Tibial nerve (tissue), 4 donors: ENCODE results near the gene PLPPR3. TPM values are rescaled to one million over a fixed set of nuclear protein-coding genes. Genes with fewer than 3 reads are reported as not detected.

Experiments used
- DNase-seq, 2 donors: peaks; one replicate each; pipeline ENCODE4 v3.0.0-alpha.2; 2019; ENCODE audit warnings: low spot score in 2 of 2
- H3K27ac ChIP-seq, 4 donors: fragments of 200-600 bp; sonication (generic) in 3 of 4; one replicate each; pipeline ENCODE4 v1.5.1; 2017 to 2019; ENCODE audit warnings: mild to moderate bottlenecking in 1 of 4
- H3K27me3 ChIP-seq, 2 donors: fragments of 200-600 bp; sonication (generic) in 1 of 2; one replicate each; pipeline versions ENCODE4 v1.5.1 to v1.6.0; 2017 to 2019
- H3K36me3 ChIP-seq, 3 donors: fragments of 200-600 bp; sonication (generic); one replicate each; pipeline ENCODE4 v1.5.1; 2018 to 2019
- H3K4me1 ChIP-seq, 4 donors: fragments of 200-600 bp; sonication (generic) in 3 of 4; one replicate each; pipeline ENCODE4 v1.5.1; 2017 to 2019
- H3K4me3 ChIP-seq, 4 donors: fragments of 200-600 bp; sonication (generic) in 3 of 4; one replicate each; pipeline ENCODE4 v1.5.1; 2017 to 2019; ENCODE audit warnings: mild to moderate bottlenecking in 1 of 4, moderate library complexity in 1 of 4
- H3K9me3 ChIP-seq, 4 donors: fragments of 200-600 bp; sonication (generic) in 3 of 4; one replicate each; pipeline ENCODE4 v1.5.1; 2017 to 2019
- CTCF ChIP-seq, 5 experiments: fragments of 200-600 bp in 3 of 5; fragments of 450-650 bp in 2 of 5; sonication (generic) in 3 of 5; IDR thresholded peaks; one replicate each; pipeline ENCODE4 v1.5.1; 2016 to 2019; ENCODE audit warnings: antibody characterized with exemption in 5 of 5, mild to moderate bottlenecking in 3 of 5, moderate library complexity in 2 of 5
- EP300 ChIP-seq, 2 donors: sonication (generic); formaldehyde crosslinking; IDR thresholded peaks; one replicate each; pipeline ENCODE4 v1.6.1; 2017; ENCODE audit warnings: antibody characterized with exemption in 2 of 2, mild to moderate bottlenecking in 1 of 2
- POLR2A ChIP-seq, 2 donors: fragments of 450-650 bp; IDR thresholded peaks; one replicate each; pipeline ENCODE4 v1.6.1; 2017; ENCODE audit warnings: antibody characterized with exemption in 2 of 2, mild to moderate bottlenecking in 2 of 2, moderate library complexity in 2 of 2
- WGBS, 2 donors: methylation state at CpG; one replicate each; pipeline ENCODE4 v1.1.5; 2018; 5-methylcytosine and 5-hydroxymethylcytosine counted together
- total RNA-seq, 4 donors: library from RNA; depleted of rRNA; stranded (reverse); fragments of >200 nt; gene quantifications; one replicate each; pipeline ENCODE4 v1.1.0, GENCODE V29; 2016

The PLPPR3 gene
- total RNA-seq, 4 donors from 2014 or later = not detected

GRCh38 chr19:840519-841206, 18.9 kb upstream of the PLPPR3 start, which contains the start of gene PRTN3:
Gene PRTN3, plus strand, starts transcription at chr19:840999. Its CDS starts 10 bp downstream, at chr19:841009.
- Histone ChIP-seq H3K4me1 (peaks cover 0 to 12% (median 9%) of the 10 kb centered on the region in 4 donors), H3K27me3 (peaks cover 4 to 75% of the 10 kb centered on the region in 2 donors), H3K36me3 (no peaks in the 10 kb centered on the region), H3K9me3 (no peaks in the 10 kb centered on the region), H3K27ac (no peak within 1 kb of the TSS), H3K4me3 (no peak within 1 kb of the TSS)
- TF ChIP-seq EP300 (IDR thresholded peaks at IDR 0.05) (no peak), CTCF (IDR thresholded peaks at IDR 0.05) (no peak), POLR2A (IDR thresholded peaks at IDR 0.05) (no peak)
- WGBS, 2 donors = 62 to 70% methylated on average over 19 to 22 of the region's 24 CpGs
- DNase-seq = no peak

- no peak for DNase-seq
- WGBS, 2 donors = 47 to 53% methylated on average over 23 to 26 of the region's 36 CpGs
Observed at GRCh38 chr19:835210-835810, 13.6 kb upstream of the PLPPR3 start.

GRCh38 chr19:834216-834615, 12.5 kb upstream of the PLPPR3 start:
- 41 to 57% methylated on average over 24 of the region's 24 CpGs for WGBS, 2 donors
- no peak for TF ChIP-seq CTCF (IDR thresholded peaks at IDR 0.05)
- no peak for TF ChIP-seq EP300 (IDR thresholded peaks at IDR 0.05)
- no peak for TF ChIP-seq POLR2A (IDR thresholded peaks at IDR 0.05)

More at GRCh38 chr19:835210-835810, 13.6 kb upstream of the PLPPR3 start:
- TF ChIP-seq EP300 (IDR thresholded peaks at IDR 0.05) (no peak), CTCF (IDR thresholded peaks at IDR 0.05) (no peak), POLR2A (IDR thresholded peaks at IDR 0.05) (no peak)
- Histone ChIP-seq H3K27ac (no peak overlapping the region), H3K36me3 (no peaks in the 10 kb centered on the region), H3K4me3 (no peak overlapping the region), H3K27me3 (peaks cover 0 to 77% of the 10 kb centered on the region in 2 donors), H3K9me3 (no peaks in the 10 kb centered on the region), H3K4me1 (no peaks in the 10 kb centered on the region)

GRCh38 chr19:831407-832369, 9.9 kb upstream of the PLPPR3 start:
- H3K4me1 ChIP-seq = no peaks in the 10 kb centered on the region
- H3K9me3 ChIP-seq = no peaks in the 10 kb centered on the region
- 58 to 60% methylated on average over 25 to 26 of the region's 38 CpGs for WGBS, 2 donors
- peaks cover 0 to 74% of the 10 kb centered on the region in 2 donors for H3K27me3 ChIP-seq
- no peak for DNase-seq
- no peak for TF ChIP-seq EP300 (IDR thresholded peaks at IDR 0.05)
- TF ChIP-seq CTCF (IDR thresholded peaks at IDR 0.05) = no peak
- no peak for TF ChIP-seq POLR2A (IDR thresholded peaks at IDR 0.05)
- H3K27ac ChIP-seq = no peak overlapping the region
- H3K36me3 ChIP-seq = no peaks in the 10 kb centered on the region
- H3K4me3 ChIP-seq = no peak overlapping the region

More at GRCh38 chr19:834216-834615, 12.5 kb upstream of the PLPPR3 start:
- H3K4me3 ChIP-seq = no peak overlapping the region
- H3K4me1 ChIP-seq = no peaks in the 10 kb centered on the region
- no peak for DNase-seq
- peaks cover 0 to 84% of the 10 kb centered on the region in 2 donors for H3K27me3 ChIP-seq
- no peaks in the 10 kb centered on the region for H3K9me3 ChIP-seq
- no peaks in the 10 kb centered on the region for H3K36me3 ChIP-seq
- H3K27ac ChIP-seq = no peak overlapping the region
